Body of pancreas (tissue), 4 donors: ENCODE data around the gene GFRA3.

ENCODE experiments used
- CTCF ChIP-seq, 7 experiments: fragments of 450-650 bp in 4 of 7; fragments of 200-600 bp in 3 of 7; sonication (generic) in 3 of 7; IDR thresholded peaks; one replicate each; pipeline ENCODE4 v1.5.1; 2016 to 2019; ENCODE audit warnings: antibody characterized with exemption in 7 of 7
- POLR2A ChIP-seq, 3 donors: fragments of 450-650 bp; IDR thresholded peaks; one replicate each; pipeline ENCODE4 v1.6.1; 2016; ENCODE audit warnings: antibody characterized with exemption in 3 of 3, mild to moderate bottlenecking in 2 of 3

GRCh38 chr5:138275379-138275782, 960 bp upstream of the GFRA3 start:
- TF ChIP-seq CTCF (IDR thresholded peaks at IDR 0.05) (no peak), POLR2A (IDR thresholded peaks at IDR 0.05) (no peak)
